RCC 7860 (cell line): ENCODE results near the gene CLPTM1L.
"Not testable (repeated sequence)": the region's sequence is repeated elsewhere in the genome, so short reads cannot be mapped to it uniquely, and the experiment has no call there.

ENCODE experiments used
- DNase-seq: peaks from one replicate; pipeline ENCODE4 v3.0.0-alpha.2; 2015; ENCODE audit warnings: low spot score
- FAIRE-seq: peaks from 2 replicates; lab custom pipeline; 2012; peaks lifted over from hg19 to GRCh38; lab: Jason Lieb, UNC

CLPTM1L gene

DNA sequence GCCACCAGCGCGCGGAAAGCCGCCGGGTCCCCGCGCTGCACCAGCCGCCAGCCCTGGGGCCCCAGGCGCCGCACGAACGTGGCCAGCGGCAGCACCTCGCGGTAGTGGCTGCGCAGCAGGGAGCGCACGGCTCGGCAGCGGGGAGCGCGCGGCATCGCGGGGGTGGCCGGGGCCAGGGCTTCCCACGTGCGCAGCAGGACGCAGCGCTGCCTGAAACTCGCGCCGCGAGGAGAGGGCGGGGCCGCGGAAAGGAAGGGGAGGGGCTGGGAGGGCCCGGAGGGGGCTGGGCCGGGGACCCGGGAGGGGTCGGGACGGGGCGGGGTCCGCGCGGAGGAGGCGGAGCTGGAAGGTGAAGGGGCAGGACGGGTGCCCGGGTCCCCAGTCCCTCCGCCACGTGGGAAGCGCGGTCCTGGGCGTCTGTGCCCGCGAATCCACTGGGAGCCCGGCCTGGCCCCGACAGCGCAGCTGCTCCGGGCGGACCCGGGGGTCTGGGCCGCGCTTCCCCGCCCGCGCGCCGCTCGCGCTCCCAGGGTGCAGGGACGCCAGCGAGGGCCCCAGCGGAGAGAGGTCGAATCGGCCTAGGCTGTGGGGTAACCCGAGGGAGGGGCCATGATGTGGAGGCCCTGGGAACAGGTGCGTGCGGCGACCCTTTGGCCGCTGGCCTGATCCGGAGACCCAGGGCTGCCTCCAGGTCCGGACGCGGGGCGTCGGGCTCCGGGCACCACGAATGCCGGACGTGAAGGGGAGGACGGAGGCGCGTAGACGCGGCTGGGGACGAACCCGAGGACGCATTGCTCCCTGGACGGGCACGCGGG is 49.9 kb downstream of the CLPTM1L start, which contains the start of gene TERT:
Gene TERT, minus strand, starts transcription at position 234 of the 815 bp plus-strand sequence. Its CDS starts 79 bp downstream, at position 155.
- FAIRE-seq = no peak

DNA sequence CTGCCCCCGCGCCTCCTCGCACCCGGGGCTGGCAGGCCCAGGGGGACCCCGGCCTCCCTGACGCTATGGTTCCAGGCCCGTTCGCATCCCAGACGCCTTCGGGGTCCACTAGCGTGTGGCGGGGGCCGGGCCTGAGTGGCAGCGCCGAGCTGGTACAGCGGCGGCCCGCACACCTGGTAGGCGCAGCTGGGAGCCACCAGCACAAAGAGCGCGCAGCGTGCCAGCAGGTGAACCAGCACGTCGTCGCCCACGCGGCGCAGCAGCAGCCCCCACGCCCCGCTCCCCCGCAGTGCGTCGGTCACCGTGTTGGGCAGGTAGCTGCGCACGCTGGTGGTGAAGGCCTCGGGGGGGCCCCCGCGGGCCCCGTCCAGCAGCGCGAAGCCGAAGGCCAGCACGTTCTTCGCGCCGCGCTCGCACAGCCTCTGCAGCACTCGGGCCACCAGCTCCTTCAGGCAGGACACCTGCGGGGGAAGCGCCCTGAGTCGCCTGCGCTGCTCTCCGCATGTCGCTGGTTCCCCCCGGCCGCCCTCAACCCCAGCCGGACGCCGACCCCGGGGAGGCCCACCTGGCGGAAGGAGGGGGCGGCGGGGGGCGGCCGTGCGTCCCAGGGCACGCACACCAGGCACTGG is 50.6 kb downstream of the CLPTM1L start:
- FAIRE-seq (no peak), DNase-seq (no peak)

More for the DNA sequence above, 49.9 kb downstream of the CLPTM1L start, which contains the start of gene TERT:
- no peak for DNase-seq

DNA sequence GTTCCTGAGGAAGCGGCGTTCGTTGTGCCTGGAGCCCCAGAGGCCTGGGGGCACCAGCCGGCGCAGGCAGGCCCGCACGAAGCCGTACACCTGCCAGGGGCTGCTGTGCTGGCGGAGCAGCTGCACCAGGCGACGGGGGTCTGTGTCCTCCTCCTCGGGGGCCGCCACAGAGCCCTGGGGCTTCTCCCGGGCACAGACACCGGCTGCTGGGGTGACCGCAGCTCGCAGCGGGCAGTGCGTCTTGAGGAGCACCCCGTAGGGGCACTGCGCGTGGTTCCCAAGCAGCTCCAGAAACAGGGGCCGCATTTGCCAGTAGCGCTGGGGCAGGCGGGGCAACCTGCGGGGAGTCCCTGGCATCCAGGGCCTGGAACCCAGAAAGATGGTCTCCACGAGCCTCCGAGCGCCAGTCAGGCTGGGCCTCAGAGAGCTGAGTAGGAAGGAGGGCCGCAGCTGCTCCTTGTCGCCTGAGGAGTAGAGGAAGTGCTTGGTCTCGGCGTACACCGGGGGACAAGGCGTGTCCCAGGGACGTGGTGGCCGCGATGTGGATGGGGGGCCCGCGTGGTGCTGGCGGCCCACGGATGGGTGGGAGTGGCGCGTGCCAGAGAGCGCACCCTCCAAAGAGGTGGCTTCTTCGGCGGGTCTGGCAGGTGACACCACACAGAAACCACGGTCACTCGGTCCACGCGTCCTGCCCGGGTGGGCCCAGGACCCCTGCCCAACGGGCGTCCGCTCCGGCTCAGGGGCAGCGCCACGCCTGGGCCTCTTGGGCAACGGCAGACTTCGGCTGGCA is 51.3 kb downstream of the CLPTM1L start:
- no peak for DNase-seq
- FAIRE-seq = no peak

DNA sequence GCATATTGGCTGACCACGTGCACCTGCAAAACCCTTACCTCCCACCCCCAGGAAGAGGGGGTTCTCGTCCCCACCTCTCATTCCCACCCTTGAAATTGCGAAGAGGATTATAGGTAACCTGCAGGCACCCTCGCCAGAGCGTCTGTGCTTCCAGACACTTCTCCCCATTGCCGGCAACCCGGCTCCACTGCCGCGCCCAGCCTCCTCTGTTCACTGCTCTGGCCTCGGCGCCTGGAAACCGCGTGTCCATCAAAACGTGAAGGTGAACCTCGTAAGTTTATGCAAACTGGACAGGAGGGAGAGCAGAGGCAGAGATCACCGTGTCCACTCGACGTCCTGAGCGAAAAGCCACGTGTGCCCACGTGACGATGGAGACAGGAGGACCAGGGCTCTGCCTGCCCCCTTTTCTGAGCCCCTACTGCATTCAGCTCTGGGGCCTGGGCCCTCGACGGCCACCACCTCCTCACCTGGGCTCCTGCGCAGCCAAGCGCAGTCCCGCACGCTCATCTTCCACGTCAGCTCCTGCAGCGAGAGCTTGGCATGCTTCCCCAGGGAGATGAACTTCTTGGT is 52.0 kb downstream of the CLPTM1L start:
- DNase-seq (no peak), FAIRE-seq (no peak)

DNA sequence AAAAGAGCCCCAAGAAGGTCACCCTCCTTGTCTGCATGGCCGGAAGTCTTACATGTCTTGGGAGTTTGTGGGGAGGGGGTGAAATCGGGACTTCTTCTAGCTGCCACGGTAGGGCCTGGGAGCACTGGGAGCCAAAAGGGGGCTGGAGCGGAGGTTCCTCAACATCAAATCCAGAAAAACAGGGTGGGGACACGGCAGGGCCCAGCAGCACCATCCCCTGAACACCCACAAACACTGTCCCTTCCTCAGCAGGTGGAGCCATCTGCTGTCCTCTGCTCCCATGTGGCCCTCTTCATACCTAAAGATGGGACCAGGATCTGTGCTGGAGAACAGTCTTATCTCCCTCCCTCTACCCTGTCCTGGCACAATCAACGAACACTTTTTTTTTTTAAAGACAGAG is 52.8 kb downstream of the CLPTM1L start:
- DNase-seq (no peak), FAIRE-seq (no peak)

DNA sequence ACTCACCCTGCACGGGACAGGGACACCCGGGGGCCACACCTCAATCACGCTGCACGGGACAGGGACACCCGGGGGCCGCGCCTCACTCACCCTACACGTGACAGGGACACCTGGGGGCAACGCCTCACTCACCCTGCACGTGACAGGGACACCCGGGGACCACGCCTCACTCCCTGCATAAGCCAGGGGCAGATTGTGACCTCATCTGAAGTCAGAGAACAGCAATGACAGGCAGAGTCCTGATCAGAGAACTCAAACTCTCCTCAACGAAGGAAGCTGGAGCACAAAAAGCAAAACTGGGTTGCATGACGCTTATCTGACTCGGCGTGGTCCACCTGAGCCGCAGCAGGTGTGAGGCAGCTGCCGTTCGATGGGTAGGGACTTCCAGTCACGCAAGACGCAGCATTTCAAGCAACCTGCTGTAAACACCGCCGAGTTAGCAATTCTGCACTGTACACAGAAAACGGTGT is 53.3 kb downstream of the CLPTM1L start:
- DNase-seq (no peak), FAIRE-seq (no peak)

DNA sequence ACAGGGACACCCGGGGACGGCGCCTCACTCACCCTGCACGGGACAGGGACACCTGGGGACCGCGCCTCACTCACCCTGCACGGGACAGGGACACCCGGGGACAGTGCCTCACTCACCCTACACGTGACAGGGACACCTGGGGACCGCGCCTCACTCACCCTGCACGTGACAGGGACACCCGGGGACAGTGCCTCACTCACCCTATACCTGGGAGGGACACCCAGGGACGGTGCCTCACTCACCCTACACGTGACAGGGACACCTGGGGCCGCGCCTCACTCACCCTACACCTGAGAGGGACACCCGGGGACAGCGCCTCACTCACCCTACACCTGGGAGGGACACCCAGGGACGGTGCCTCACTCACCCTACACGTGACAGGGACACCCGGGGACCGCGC is 53.9 kb downstream of the CLPTM1L start:
- DNase-seq, FAIRE-seq: not testable (repeated sequence)

DNA sequence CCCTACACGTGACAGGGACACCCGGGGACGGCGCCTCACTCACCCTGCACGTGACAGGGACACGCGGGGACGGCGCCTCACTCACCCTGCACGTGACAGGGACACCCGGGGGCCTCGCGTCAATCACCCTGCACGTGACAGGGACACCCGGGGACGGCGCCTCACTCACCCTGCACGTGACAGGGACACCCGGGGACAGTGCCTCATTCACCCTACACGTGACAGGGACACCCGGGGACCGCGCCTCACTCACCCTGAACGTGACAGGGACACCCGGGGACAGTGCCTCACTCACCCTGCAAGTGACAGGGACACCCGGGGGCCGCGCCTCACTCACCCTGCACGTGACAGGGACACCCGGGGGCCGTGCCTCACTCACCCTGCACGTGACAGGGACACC is 55.3 kb downstream of the CLPTM1L start:
- not testable (repeated sequence) for DNase-seq, FAIRE-seq

DNA sequence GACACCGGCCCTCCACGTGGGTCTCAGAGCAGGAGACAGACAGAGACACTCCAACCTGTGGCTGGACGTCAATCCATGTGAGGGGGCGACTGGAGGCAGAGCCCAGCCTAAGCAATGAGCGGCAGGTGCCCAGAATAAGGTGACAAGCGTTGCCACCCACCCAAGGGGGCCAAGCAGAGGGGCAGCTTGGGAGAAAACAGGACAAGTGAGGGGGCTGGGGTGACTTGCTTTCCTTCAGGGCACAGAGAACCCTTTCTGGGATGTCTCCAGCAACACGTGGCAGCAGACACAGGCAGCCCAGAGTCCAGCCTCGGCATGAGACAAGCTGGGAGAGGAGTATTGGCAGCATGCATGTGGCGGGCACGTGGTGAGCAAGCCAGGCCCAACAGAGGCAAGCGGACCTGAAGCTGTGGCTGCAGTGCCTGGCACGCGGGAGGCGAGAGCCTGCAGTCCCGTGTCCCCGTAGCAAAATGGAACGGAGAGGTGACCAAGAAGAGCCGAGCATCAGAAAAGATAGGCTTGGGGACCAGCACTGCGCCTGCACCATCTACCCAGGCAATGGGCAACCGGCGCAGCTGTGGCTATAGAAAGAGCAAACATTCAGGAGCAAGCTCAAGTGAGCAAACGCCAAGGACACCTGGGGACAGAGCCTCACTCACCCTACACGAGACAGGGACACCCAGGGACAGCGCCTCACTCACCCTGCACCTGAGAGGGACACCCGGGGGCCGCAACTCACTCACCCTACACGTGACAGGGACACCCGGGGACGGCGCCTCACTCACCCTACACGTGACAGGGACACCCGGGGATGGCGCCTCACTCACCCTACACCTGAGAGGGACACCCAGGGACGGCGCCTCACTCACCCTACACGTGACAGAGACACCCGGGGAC is 56.2 kb downstream of the CLPTM1L start:
- DNase-seq (no peak), FAIRE-seq (no peak)

DNA sequence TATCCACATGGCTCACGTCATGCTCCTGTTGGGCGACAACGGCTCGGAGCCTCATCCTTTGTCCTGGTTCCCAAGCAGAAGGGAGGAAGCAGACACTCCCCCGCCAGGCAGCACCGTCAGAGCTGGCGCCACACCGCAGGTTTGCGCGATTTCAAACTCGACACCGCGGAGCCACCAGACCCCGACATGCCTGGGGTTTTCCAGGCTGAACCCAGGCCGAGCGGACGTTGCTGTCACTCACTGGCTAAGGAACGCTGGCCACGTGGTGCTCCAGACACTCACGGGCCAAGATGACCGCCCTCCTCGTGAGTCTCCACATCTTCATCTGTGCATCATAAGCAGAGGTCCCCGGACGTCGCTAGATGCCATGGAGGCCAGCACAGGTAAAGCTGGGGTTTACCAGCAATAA is 59.0 kb downstream of the CLPTM1L start:
- no peak for FAIRE-seq

DNA sequence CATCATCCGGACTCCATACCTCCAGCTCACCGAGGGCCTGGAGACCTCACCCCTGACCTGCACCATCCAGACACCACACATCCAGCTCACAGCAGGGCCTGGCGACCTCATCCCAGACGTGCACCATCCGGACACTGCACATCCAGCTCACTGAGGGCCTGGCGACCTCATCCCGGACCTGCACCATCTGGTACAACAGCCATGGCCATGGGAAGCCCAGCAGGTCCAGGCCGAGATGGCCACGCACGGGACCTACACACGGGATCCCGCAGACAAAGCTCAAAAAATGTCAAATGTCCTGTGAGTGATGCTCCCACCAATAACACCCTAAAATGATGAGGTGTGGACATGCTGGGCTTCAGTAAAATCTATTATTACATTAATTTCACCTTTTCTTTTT is 59.8 kb downstream of the CLPTM1L start:
- no peak for FAIRE-seq

More for the DNA sequence above, 59.0 kb downstream of the CLPTM1L start:
- no peak for DNase-seq

DNA sequence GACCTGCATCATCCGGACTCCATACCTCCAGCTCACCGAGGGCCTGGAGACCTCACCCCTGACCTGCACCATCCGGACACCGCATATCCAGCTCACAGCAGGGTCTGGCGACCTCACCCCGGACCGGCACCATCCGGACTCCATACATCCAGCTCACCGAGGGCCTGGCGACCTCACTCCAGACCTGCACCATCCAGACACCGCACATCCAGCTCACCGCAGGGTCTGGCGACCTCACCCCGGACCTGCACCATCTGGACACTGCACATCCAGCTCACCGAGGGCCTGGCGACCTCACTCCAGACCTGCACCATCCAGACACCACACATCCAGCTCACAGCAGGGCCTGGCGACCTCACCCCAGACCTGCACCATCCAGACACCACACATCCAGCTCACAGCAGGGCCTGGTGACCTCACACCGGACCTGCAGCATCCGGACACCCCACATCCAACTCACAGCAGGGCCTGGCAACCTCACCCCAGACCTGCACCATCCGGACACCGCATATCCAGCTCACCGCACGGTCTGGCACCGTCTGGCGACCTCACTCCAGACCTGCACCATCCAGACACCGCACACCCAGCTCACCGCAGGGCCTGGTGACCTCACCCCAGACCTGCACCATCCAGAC is 60.4 kb downstream of the CLPTM1L start:
- not testable (repeated sequence) for FAIRE-seq, DNase-seq

More for the DNA sequence above, 59.8 kb downstream of the CLPTM1L start:
- no peak for DNase-seq

DNA sequence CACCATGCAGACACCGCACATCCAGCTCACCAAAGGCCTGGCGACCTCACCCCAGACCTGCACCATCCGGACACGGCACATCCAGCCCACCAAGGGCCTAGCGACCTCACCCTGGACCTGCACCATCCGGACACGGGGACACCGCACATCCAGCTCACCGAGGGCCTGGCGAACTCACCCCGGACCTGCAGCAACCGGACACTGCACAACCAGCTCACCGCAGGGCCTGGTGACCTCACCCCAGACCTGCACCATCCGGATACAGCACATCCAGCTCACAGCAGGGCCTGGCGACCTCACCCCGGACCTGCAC is 61.2 kb downstream of the CLPTM1L start:
- not testable (repeated sequence) for FAIRE-seq, DNase-seq

DNA sequence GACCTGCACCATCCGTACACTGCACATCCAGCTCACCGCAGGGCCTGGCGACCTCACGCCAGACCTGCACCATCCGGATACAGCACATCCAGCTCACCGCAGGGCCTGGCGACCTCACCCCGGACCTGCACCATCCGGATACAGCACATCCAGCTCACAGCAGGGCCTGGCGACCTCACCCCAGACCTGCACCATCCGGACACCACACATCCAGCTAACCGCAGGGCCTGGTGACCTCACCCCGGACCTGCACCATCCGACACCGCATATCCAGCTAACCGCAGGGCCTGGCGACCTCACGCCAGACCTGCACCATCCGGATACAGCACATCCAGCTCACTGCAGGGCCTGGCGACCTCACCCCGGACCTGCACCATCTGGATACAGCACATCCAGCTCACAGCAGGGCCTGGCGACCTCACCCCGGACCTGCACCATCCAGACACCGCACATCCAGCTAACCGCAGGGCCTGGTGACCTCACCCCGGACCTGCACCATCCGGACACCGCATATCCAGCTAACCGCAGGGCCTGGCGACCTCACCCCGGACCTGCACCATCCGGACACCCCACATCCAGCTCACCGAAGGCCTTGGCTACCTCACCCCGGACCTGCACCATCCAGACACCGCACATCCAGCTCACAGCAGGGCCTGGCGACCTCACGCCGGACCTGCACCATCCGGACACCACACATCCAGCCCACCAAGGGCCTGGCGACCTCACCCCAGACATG is 61.7 kb downstream of the CLPTM1L start:
- FAIRE-seq, DNase-seq: not testable (repeated sequence)

DNA sequence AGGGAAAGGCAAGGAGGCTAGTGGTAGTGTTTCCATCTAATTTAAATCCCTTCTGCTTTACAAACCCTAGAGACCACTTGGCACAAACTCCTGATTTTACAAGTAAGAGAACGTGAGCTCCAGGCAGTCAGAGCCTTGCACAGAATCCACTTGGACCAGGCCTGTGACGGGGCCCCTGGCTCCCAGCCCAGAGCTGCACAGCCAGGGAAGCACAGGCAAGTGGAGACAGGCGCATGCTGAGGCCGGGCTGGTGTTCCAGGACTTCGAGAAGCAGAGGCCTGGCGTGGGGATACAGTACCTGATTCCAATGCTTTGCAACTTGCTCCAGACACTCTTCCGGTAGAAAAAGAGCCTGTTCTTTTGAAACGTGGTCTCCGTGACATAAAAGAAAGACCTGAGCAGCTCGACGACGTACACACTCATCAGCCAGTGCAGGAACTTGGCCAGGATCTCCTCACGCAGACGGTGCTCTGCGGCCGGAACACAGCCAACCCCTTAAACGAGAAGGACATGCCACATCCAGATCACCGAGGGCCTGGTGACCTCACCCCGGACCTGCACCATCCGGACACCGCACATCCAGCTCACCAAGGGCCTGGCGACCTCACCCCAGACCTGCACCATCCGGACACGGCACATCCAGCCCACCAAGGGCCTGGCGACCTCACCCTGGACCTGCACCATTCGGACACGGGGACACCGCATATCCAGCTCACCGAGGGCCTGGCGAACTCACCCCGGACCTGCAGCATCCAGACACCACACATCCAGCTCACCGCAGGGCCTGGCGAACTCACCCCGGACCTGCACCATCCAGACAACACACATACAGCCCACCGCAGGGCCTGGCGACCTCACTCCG is 62.5 kb downstream of the CLPTM1L start:
- DNase-seq = no peak
- no peak for FAIRE-seq

DNA sequence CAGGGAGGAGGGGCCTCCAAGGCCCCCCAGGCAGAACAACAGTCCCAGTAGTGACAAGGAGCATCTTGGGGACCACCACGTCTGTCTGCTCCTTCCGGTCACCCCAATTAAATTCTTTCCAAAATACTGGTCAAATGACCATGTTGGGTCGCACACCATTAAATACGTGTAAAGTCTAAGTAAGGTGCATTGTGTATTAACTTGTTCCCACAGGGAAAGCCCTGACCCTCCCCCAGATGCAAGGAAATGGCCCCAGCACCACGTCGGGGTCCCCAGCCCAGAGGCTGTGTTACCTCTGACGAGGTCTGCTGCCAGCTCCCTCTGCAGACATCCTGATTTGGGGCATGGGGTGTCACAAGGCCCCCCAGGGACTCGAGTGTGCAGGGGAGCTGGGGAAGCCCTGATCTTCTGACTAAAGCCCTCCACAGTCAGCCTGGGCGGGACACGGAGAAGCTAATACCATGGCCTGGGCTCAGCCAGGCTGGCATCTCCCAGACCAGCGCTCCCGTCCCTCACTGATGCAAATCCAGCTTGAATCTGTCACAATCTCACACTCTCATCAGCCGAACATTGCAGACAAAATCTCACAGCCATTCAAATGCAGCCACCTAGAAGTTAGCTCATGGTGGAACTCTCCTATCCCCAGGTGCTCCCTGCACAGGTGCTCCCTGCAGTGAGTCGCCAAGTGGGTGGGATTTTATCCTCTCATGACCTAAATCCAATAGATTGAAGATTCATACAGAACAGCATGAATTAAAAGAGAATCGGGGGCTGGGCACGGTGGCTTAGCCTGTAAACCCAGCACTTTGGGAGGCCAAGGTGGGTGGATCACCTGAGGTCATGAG is 63.6 kb downstream of the CLPTM1L start:
- DNase-seq = no peak
- FAIRE-seq = no peak
